ENCODE results near the gene LRRC53.

LRRC53 gene

GRCh38 chr1:74498901-74499300, 13.5 kb downstream of the LRRC53 start:
- in situ Hi-C loops (cut with MboI; ENCODE audit: low sequenced_read_pairs) = no loop called here

GRCh38 chr1:74496669-74497068, 15.7 kb downstream of the LRRC53 start:
- in situ Hi-C loops (cut with MboI; ENCODE audit: low sequenced_read_pairs) = no loop called here

- in situ Hi-C loops (cut with MboI; ENCODE audit: low sequenced_read_pairs) = no loop called here
These were observed 26.4 kb downstream of the LRRC53 start for GRCh38 chr1:74486036-74486435.

- in situ Hi-C loops (cut with MboI; ENCODE audit: low sequenced_read_pairs) = no loop called here
These were observed 26.8 kb downstream of the LRRC53 start for GRCh38 chr1:74485622-74486021.

- in situ Hi-C loops (cut with MboI; ENCODE audit: low sequenced_read_pairs) = no loop called here
These were observed 30.8 kb downstream of the LRRC53 start for GRCh38 chr1:74481607-74482006.

- in situ Hi-C loops (cut with MboI; ENCODE audit: low sequenced_read_pairs) = no loop called here
These were observed 32.3 kb downstream of the LRRC53 start for GRCh38 chr1:74480068-74480467.

- in situ Hi-C loops (cut with MboI; ENCODE audit: low sequenced_read_pairs) = no loop called here
These were observed 33.4 kb downstream of the LRRC53 start for GRCh38 chr1:74478979-74479378.

- in situ Hi-C loops (cut with MboI; ENCODE audit: low sequenced_read_pairs) = no loop called here
These were observed 37.8 kb downstream of the LRRC53 start for GRCh38 chr1:74474585-74474984.

GRCh38 chr1:74471470-74471869, 40.9 kb downstream of the LRRC53 start:
- in situ Hi-C loops (cut with MboI; ENCODE audit: low sequenced_read_pairs) = no loop called here

GRCh38 chr1:74470936-74471335, 41.5 kb downstream of the LRRC53 start:
- in situ Hi-C loops (cut with MboI; ENCODE audit: low sequenced_read_pairs) = no loop called here

GRCh38 chr1:74470251-74470650, 42.2 kb downstream of the LRRC53 start:
- in situ Hi-C loops (cut with MboI; ENCODE audit: low sequenced_read_pairs) = no loop called here

GRCh38 chr1:74468982-74469603, 43.3 kb downstream of the LRRC53 start:
- in situ Hi-C loops (cut with MboI; ENCODE audit: low sequenced_read_pairs) = no loop called here

GRCh38 chr1:74467786-74468377, 44.5 kb downstream of the LRRC53 start:
- in situ Hi-C loops (cut with MboI; ENCODE audit: low sequenced_read_pairs) = no loop called here

- in situ Hi-C loops (cut with MboI; ENCODE audit: low sequenced_read_pairs) = no loop called here
These were observed 47.2 kb downstream of the LRRC53 start for GRCh38 chr1:74465193-74465681.

- in situ Hi-C loops (cut with MboI; ENCODE audit: low sequenced_read_pairs) = no loop called here
These were observed 48.4 kb downstream of the LRRC53 start for GRCh38 chr1:74464037-74464436.

- in situ Hi-C loops (cut with MboI; ENCODE audit: low sequenced_read_pairs) = no loop called here
These were observed 49.0 kb downstream of the LRRC53 start for GRCh38 chr1:74463333-74463988.

- in situ Hi-C loops (cut with MboI; ENCODE audit: low sequenced_read_pairs) = no loop called here
These were observed 55.2 kb downstream of the LRRC53 start for GRCh38 chr1:74457253-74457652.

- in situ Hi-C loops (cut with MboI; ENCODE audit: low sequenced_read_pairs) = no loop called here
These were observed 57.0 kb downstream of the LRRC53 start for GRCh38 chr1:74455390-74455789.

GRCh38 chr1:74453277-74453676, 59.1 kb downstream of the LRRC53 start:
- in situ Hi-C loops (cut with MboI; ENCODE audit: low sequenced_read_pairs) = no loop called here

GRCh38 chr1:74452035-74452434, 60.4 kb downstream of the LRRC53 start:
- in situ Hi-C loops (cut with MboI; ENCODE audit: low sequenced_read_pairs) = no loop called here

- in situ Hi-C loops (cut with MboI; ENCODE audit: low sequenced_read_pairs) = no loop called here
These were observed 75.4 kb downstream of the LRRC53 start for GRCh38 chr1:74437035-74437434.

- in situ Hi-C loops (cut with MboI; ENCODE audit: low sequenced_read_pairs) = no loop called here
These were observed 76.3 kb downstream of the LRRC53 start for GRCh38 chr1:74436078-74436477.
